Activated T-helper 17 cell treated with anti-CD3 and anti-CD28 coated beads, Interleukin-2, amount 50 U/mL, for 72 hours (primary cell): ENCODE results near the gene SWAP70. TPM values are rescaled to one million over a fixed set of nuclear protein-coding genes. Genes with fewer than 3 reads are reported as not detected.

ENCODE experiments used
- ATAC-seq: fragments of 150-1000 bp; cut with Tn5 transposase; replicated peaks from 2 replicates; pipeline ENCODE4 v1.10.0; 2021; ENCODE audit warnings: mild to moderate bottlenecking, moderate library complexity
- H3K27ac Mint-ChIP-seq: one replicate; pipeline ENCODE4 v1.8.0; 2022; ENCODE audit warnings: mixed read lengths
- H3K27me3 Mint-ChIP-seq: one replicate; pipeline ENCODE4 v1.8.0; 2022; ENCODE audit warnings: mixed read lengths
- H3K36me3 Mint-ChIP-seq: one replicate; pipeline ENCODE4 v1.8.0; 2022; ENCODE audit warnings: low read depth, mild to moderate bottlenecking, mixed read lengths
- H3K4me1 Mint-ChIP-seq: one replicate; pipeline ENCODE4 v1.8.0; 2022; ENCODE audit warnings: mixed read lengths
- H3K4me3 Mint-ChIP-seq: one replicate; pipeline ENCODE4 v1.8.0; 2022; ENCODE audit warnings: mild to moderate bottlenecking, mixed read lengths
- H3K9me3 Mint-ChIP-seq: one replicate; pipeline ENCODE4 v1.8.0; 2022; ENCODE audit warnings: mixed read lengths
- total RNA-seq, 2 donors: library from RNA; stranded (reverse); gene quantifications; one replicate each; pipeline ENCODE4 v1.2.3, GENCODE V29; 2022

The SWAP70 gene
- total RNA-seq, 2 donors from 2014 or later = 5.4 to 8.2 TPM

DNA sequence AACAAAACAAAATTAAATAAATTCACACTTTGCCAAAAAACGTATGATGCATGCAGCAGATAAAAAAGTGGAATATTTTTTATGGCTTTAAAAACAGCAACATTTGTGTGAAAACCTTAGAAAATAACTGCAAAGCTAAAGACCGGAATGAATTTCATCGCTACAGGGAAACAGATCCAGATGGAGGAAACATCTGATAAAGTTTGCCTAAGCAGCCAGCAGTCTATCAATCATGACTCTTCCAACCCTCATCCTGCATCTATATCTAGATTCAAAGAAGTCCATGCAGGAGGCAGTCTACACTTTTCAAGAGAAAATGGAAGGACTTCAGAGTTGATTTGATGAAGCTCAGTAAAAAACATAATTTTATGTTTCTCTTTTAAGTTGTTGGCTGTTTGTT lies 126.8 kb downstream of the SWAP70 start:
- H3K27ac Mint-ChIP-seq = no peak overlapping the region
- no peak overlapping the region for H3K4me3 Mint-ChIP-seq
- no peak for ATAC-seq
- peaks cover 34% of the 10 kb centered on the region for H3K36me3 Mint-ChIP-seq
- no peaks in the 10 kb centered on the region for H3K4me1 Mint-ChIP-seq
- no peaks in the 10 kb centered on the region for H3K27me3 Mint-ChIP-seq
- no peaks in the 10 kb centered on the region for H3K9me3 Mint-ChIP-seq

GRCh38 chr11:9796266-9796665 lies 132.4 kb downstream of the SWAP70 start:
- Mint-ChIP-seq H3K27me3 (no peaks in the 10 kb centered on the region), H3K36me3 (no peaks in the 10 kb centered on the region), H3K4me1 (no peaks in the 10 kb centered on the region), H3K9me3 (no peaks in the 10 kb centered on the region), H3K27ac (peak overlapping the region; percentile 1), H3K4me3 (no peak overlapping the region)
- ATAC-seq = no peak

GRCh38 chr11:9796854-9797253 lies 133.0 kb downstream of the SWAP70 start:
- H3K36me3 Mint-ChIP-seq = no peaks in the 10 kb centered on the region
- peak overlapping the region; percentile 1 for H3K27ac Mint-ChIP-seq
- no peak overlapping the region for H3K4me3 Mint-ChIP-seq
- H3K9me3 Mint-ChIP-seq = no peaks in the 10 kb centered on the region
- no peak for ATAC-seq
- no peaks in the 10 kb centered on the region for H3K4me1 Mint-ChIP-seq
- H3K27me3 Mint-ChIP-seq = no peaks in the 10 kb centered on the region

- H3K36me3 Mint-ChIP-seq = no peaks in the 10 kb centered on the region
- H3K4me1 Mint-ChIP-seq = no peaks in the 10 kb centered on the region
- H3K27me3 Mint-ChIP-seq = no peaks in the 10 kb centered on the region
- no peak for ATAC-seq
- H3K4me3 Mint-ChIP-seq = no peak overlapping the region
- H3K9me3 Mint-ChIP-seq = no peaks in the 10 kb centered on the region
- no peak overlapping the region for H3K27ac Mint-ChIP-seq
Measured at GRCh38 chr11:9797300-9797699, 133.4 kb downstream of the SWAP70 start.

DNA sequence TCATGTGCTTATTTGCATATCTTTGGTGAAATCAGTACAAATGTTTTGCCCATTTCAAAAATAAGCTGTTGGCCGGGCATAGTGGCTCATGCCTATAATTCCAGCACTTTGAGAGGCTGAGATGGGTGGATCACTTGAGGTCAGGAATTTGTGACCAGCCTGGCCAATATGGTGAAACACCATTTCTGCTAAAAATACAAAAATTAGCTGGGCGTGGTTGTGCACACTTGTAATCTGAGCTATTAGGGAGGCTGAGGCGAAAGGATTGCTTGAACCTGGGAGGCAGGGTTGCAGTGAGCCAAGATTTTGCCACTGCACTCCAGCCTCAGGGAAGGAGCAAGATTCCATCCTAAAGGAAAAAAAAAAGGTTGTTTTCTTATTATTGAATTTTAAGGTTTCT lies 136.0 kb downstream of the SWAP70 start:
- Mint-ChIP-seq H3K27me3 (no peaks in the 10 kb centered on the region), H3K36me3 (no peaks in the 10 kb centered on the region), H3K4me1 (no peaks in the 10 kb centered on the region), H3K4me3 (no peak overlapping the region), H3K27ac (no peak overlapping the region), H3K9me3 (no peaks in the 10 kb centered on the region)
- ATAC-seq = no peak

DNA sequence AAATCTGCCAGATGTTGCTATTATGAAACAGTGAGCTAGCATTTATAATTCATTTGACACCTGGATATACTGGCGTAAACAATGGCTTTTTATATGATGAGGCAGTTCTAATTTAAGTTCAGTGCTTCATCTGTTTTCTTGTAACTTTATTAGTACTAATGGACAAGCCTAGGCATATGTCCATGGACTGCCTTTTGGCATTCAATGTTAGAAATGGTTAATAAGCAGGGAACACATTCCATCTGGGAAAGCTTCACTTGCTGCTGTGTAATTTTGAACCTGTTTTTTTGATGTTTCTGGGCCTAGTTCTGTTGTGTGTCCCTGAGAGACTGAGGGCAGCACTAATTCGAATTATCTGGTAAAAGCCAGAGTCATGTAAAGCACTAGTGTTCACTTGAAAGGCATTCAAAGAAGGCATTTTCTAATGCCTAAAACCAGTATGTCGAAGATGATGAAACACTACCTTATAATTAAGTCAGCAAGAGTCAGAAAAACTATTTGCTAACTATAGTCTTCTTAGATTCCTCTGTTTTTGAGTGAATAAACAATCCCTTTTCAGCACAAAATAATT lies 138.5 kb downstream of the SWAP70 start:
- no peaks in the 10 kb centered on the region for H3K9me3 Mint-ChIP-seq
- H3K36me3 Mint-ChIP-seq = peaks cover 10% of the 10 kb centered on the region
- no peaks in the 10 kb centered on the region for H3K4me1 Mint-ChIP-seq
- H3K27ac Mint-ChIP-seq = peak overlapping the region; percentile 47
- ATAC-seq = no peak
- H3K4me3 Mint-ChIP-seq = no peak overlapping the region
- no peaks in the 10 kb centered on the region for H3K27me3 Mint-ChIP-seq

Other genes with a start within 250 kb of the SWAP70 start
- gene ZNF143, start 203.1 kb upstream of the SWAP70 start, total RNA-seq = 10 to 100 TPM; 53.8 to 54.2 TPM
- 10 to 100 TPM; 46.9 to 51.2 TPM for gene WEE1, start 90.4 kb upstream of the SWAP70 start, total RNA-seq